Neural cell (in vitro differentiated cells): ENCODE results near the gene BABAM1. TPM values are rescaled to one million over a fixed set of nuclear protein-coding genes. Genes with fewer than 3 reads are reported as not detected.

Experiments
- H2AFZ ChIP-seq: fragments of 200-600, 300-800 bp; sonication (generic), shearing (Covaris generic); 2 replicates; pipeline ENCODE4 v1.6.0; 2014; ENCODE audit warnings: low read depth, mild to moderate bottlenecking, antibody characterized with exemption, low read length, moderate library complexity
- H3F3A ChIP-seq: fragments of 200-600 bp; shearing (Covaris generic); 2 replicates; pipeline ENCODE4 v1.6.1; 2016; ENCODE audit warnings: mild to moderate bottlenecking, moderate library complexity, mixed read lengths, antibody characterized with exemption, low read length; ENCODE audit not compliant: insufficient read depth, poor library complexity, severe bottlenecking
- H3K27ac ChIP-seq: fragments of 200-600, 300-800 bp; sonication (generic), shearing (Covaris generic); 2 replicates; pipeline ENCODE4 v1.5.1; 2014; ENCODE audit warnings: mild to moderate bottlenecking, low read length, moderate library complexity
- H3K27me3 ChIP-seq: fragments of 300-800, 200-600 bp; sonication (generic), shearing (Covaris generic); 2 replicates; pipeline ENCODE4 v1.6.0; 2014; ENCODE audit warnings: mild to moderate bottlenecking, low read depth, low read length, moderate library complexity; ENCODE audit not compliant: insufficient read depth
- H3K36me3 ChIP-seq: fragments of 300-800, 200-600 bp; sonication (generic), shearing (Covaris generic); 2 replicates; pipeline ENCODE4 v1.5.1; 2014; ENCODE audit warnings: mild to moderate bottlenecking, antibody characterized with exemption, low read length, moderate library complexity; ENCODE audit not compliant: insufficient read depth
- H3K4me2 ChIP-seq: fragments of 300-800, 200-600 bp; sonication (generic), shearing (Covaris generic); 2 replicates; pipeline ENCODE4 v1.6.0; 2014; ENCODE audit warnings: mild to moderate bottlenecking, low read length
- H3K4me3 ChIP-seq: fragments of 300-800, 200-600 bp; sonication (generic), shearing (Covaris generic); 2 replicates; pipeline ENCODE4 v1.5.1; 2014; ENCODE audit warnings: mild to moderate bottlenecking, low read length, moderate library complexity
- H3K79me2 ChIP-seq: fragments of 200-600 bp; shearing (Covaris generic); replicated peaks from 2 replicates; pipeline ENCODE4 v1.6.0; 2014; ENCODE audit warnings: mild to moderate bottlenecking, low read length, moderate library complexity; ENCODE audit not compliant: insufficient read depth
- H3K9ac ChIP-seq: fragments of 300-800, 200-600 bp; sonication (generic), shearing (Covaris generic); 2 replicates; pipeline ENCODE4 v1.6.1; 2016; ENCODE audit warnings: mild to moderate bottlenecking, low read length, mixed read lengths
- H3K9me2 ChIP-seq: fragments of 200-600 bp; shearing (Covaris generic); 2 replicates; pipeline ENCODE4 v1.6.1; 2016; ENCODE audit warnings: mild to moderate bottlenecking, low read length, mixed read lengths; ENCODE audit not compliant: insufficient read depth
- H3K9me3 ChIP-seq: fragments of 200-600, 300-800 bp; sonication (generic), shearing (Covaris generic); 2 replicates; pipeline ENCODE4 v1.6.1; 2016; ENCODE audit warnings: mild to moderate bottlenecking, mixed run types, low read length, moderate library complexity, mixed read lengths
- H4K20me1 ChIP-seq: fragments of 200-600 bp; shearing (Covaris generic); 2 replicates; pipeline ENCODE4 v1.6.1; 2016; ENCODE audit warnings: mild to moderate bottlenecking, mixed run types; ENCODE audit not compliant: insufficient read depth
- EP300 ChIP-seq: fragments of 450-650 bp; conservative IDR thresholded peaks from 2 replicates; pipeline ENCODE4 v1.6.1; 2014; ENCODE audit warnings: antibody characterized with exemption, mild to moderate bottlenecking, moderate library complexity; ENCODE audit not compliant: poor library complexity, severe bottlenecking
- EZH2 ChIP-seq: fragments of 200-600, 300-800 bp; shearing (Covaris generic), sonication (generic); IDR thresholded peaks from 2 replicates; pipeline ENCODE4 v1.6.1; 2014; ENCODE audit warnings: antibody characterized with exemption, low read length, borderline replicate concordance, mild to moderate bottlenecking; ENCODE audit not compliant: insufficient read depth, poor library complexity, severe bottlenecking
- MXI1 ChIP-seq: fragments of 450-650 bp; conservative IDR thresholded peaks from 2 replicates; pipeline ENCODE4 v1.6.1; 2014; ENCODE audit warnings: antibody characterized with exemption, mild to moderate bottlenecking; ENCODE audit not compliant: poor library complexity, severe bottlenecking
- POLR2AphosphoS5 ChIP-seq: IDR thresholded peaks from 2 replicates; pipeline ENCODE4 v1.6.1; 2012
- RAD21 ChIP-seq: fragments of 450-650 bp; conservative IDR thresholded peaks from 2 replicates; pipeline ENCODE4 v1.6.1; 2014; ENCODE audit warnings: antibody characterized with exemption, mild to moderate bottlenecking, moderate library complexity
- SMC3 ChIP-seq: fragments of 450-650 bp; conservative IDR thresholded peaks from 2 replicates; pipeline ENCODE4 v1.6.1; 2014; ENCODE audit warnings: antibody characterized with exemption, mild to moderate bottlenecking, moderate library complexity; ENCODE audit not compliant: poor library complexity
- TAF1 ChIP-seq: IDR thresholded peaks from 2 replicates; pipeline ENCODE4 v1.6.1; 2012; ENCODE audit warnings: low read depth
- polyA plus RNA-seq: library from polyadenylated mRNA; depleted of rRNA; stranded (reverse); fragments of >200 nt; gene quantifications from 2 replicates; pipeline ENCODE4 v1.2.3, GENCODE V29; 2014
- TF ChIP-seq, protein P1 (sequence below): fragments of 450-650 bp; IDR thresholded peaks from 2 replicates; pipeline ENCODE4 v1.5.1; 2014; ENCODE audit warnings: antibody characterized with exemption, mild to moderate bottlenecking, moderate library complexity; ENCODE audit not compliant: poor library complexity, severe bottlenecking
- TF ChIP-seq, protein P2 (sequence below): IDR thresholded peaks from 2 replicates; pipeline ENCODE4 v1.6.1; 2012; ENCODE audit warnings: borderline replicate concordance

The BABAM1 gene
- polyA plus RNA-seq, 1 donor from 2014 or later, result 123 TPM

DNA sequence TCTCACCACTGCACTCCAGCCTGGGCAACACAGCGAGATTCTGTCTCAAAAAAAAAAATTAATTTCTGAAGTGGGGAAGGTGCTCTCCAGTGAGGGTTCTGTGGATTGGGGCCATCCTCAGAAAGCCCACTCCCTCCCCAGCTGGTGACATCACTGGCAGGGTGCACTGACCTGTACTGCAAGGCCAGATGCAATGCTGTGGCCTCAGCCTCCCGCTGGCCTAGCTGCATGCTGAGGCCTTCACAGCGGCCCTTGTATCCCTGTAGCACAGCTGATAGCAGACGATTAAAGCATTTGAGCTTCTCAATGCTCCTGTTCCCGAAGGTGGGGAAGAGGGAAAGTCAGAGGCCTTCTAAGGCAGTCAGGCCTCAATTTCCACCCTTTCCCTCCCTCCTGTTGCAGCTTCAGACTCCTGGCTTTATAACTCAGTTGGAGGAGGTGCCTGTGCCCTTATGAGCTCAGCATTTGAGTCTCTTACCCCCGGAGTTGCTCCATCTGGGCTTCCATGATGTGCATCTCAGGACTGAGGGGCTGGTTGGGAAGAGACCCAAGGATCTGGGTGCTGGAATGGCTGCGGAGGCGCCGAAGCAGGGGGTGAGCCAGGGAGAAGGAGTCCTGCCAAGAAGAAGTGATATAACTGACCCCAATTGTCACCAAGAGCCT, 8.0 kb upstream of the BABAM1 start:
- no peak overlapping the region for H3K27ac ChIP-seq

DNA sequence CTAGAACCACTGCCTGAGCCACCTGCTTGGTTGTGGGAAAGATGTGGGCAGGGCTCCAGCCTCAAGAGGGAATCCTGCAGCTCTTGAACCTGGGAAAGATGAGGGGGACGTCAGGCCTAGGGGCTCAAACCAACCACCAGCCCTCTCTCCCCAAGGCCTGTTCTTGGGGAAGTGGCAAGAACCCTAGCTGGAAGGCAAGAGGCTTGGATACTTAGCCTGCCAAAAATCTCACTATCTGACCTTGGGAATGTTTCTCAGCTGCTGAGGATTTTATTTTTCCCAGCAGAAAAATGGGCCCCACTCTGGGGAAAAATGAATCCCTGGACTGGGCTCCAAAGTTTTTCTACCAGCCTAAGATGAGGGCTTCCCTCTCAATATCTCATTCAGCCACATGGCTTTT, 7.3 kb upstream of the BABAM1 start:
- Histone ChIP-seq H4K20me1 (no peaks in the 10 kb centered on the region), H3K9ac (no peak overlapping the region), H3K79me2 (no peaks in the 10 kb centered on the region), H3F3A (no peaks in the 10 kb centered on the region), H3K27ac (no peak overlapping the region), H3K9me2 (no peaks in the 10 kb centered on the region), H3K27me3 (no peaks in the 10 kb centered on the region), H3K4me3 (no peak overlapping the region), H3K4me2 (no peak overlapping the region), H3K9me3 (peaks cover 8% of the 10 kb centered on the region), H3K36me3 (no peaks in the 10 kb centered on the region), H2AFZ (no peak overlapping the region)
- TF ChIP-seq EZH2 (no peak), EP300 (no peak), SMC3 (no peak), POLR2AphosphoS5 (no peak), TAF1 (no peak), MXI1 (no peak), RAD21 (no peak)
- TF ChIP-seq, protein P1, sequence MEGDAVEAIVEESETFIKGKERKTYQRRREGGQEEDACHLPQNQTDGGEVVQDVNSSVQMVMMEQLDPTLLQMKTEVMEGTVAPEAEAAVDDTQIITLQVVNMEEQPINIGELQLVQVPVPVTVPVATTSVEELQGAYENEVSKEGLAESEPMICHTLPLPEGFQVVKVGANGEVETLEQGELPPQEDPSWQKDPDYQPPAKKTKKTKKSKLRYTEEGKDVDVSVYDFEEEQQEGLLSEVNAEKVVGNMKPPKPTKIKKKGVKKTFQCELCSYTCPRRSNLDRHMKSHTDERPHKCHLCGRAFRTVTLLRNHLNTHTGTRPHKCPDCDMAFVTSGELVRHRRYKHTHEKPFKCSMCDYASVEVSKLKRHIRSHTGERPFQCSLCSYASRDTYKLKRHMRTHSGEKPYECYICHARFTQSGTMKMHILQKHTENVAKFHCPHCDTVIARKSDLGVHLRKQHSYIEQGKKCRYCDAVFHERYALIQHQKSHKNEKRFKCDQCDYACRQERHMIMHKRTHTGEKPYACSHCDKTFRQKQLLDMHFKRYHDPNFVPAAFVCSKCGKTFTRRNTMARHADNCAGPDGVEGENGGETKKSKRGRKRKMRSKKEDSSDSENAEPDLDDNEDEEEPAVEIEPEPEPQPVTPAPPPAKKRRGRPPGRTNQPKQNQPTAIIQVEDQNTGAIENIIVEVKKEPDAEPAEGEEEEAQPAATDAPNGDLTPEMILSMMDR, result no peak
- TF ChIP-seq, protein P2, sequence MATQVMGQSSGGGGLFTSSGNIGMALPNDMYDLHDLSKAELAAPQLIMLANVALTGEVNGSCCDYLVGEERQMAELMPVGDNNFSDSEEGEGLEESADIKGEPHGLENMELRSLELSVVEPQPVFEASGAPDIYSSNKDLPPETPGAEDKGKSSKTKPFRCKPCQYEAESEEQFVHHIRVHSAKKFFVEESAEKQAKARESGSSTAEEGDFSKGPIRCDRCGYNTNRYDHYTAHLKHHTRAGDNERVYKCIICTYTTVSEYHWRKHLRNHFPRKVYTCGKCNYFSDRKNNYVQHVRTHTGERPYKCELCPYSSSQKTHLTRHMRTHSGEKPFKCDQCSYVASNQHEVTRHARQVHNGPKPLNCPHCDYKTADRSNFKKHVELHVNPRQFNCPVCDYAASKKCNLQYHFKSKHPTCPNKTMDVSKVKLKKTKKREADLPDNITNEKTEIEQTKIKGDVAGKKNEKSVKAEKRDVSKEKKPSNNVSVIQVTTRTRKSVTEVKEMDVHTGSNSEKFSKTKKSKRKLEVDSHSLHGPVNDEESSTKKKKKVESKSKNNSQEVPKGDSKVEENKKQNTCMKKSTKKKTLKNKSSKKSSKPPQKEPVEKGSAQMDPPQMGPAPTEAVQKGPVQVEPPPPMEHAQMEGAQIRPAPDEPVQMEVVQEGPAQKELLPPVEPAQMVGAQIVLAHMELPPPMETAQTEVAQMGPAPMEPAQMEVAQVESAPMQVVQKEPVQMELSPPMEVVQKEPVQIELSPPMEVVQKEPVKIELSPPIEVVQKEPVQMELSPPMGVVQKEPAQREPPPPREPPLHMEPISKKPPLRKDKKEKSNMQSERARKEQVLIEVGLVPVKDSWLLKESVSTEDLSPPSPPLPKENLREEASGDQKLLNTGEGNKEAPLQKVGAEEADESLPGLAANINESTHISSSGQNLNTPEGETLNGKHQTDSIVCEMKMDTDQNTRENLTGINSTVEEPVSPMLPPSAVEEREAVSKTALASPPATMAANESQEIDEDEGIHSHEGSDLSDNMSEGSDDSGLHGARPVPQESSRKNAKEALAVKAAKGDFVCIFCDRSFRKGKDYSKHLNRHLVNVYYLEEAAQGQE, result no peak

More for the DNA sequence above, 8.0 kb upstream of the BABAM1 start:
- Histone ChIP-seq H3K4me2 (no peak overlapping the region), H3K27me3 (no peaks in the 10 kb centered on the region), H3K9me3 (peaks cover 8% of the 10 kb centered on the region), H3K9ac (no peak overlapping the region), H3K36me3 (no peaks in the 10 kb centered on the region), H4K20me1 (no peaks in the 10 kb centered on the region), H3K79me2 (no peaks in the 10 kb centered on the region), H2AFZ (no peak overlapping the region), H3K9me2 (no peaks in the 10 kb centered on the region), H3F3A (no peaks in the 10 kb centered on the region), H3K4me3 (no peak overlapping the region)
- no peak for TF ChIP-seq TAF1
- TF ChIP-seq, protein P2, result no peak
- TF ChIP-seq POLR2AphosphoS5, result no peak
- TF ChIP-seq, protein P1, result no peak
- TF ChIP-seq MXI1, result no peak
